H9 (cell line): Measurements from ENCODE around the gene SLC17A7. TPM values are rescaled to one million over a fixed set of nuclear protein-coding genes. Genes with fewer than 3 reads are reported as not detected.

Source experiments
- DNase-seq: peaks from one replicate; pipeline ENCODE4 v3.0.0-alpha.2; 2017
- H2AFZ ChIP-seq: one replicate; pipeline ENCODE4 v1.6.1; 2013; ENCODE audit warnings: mild to moderate bottlenecking, low read length, control low read depth, moderate library complexity
- H2AK5ac ChIP-seq: 2 replicates; pipeline ENCODE4 v1.6.1; 2013; ENCODE audit warnings: low read length, control low read depth, mixed read lengths; ENCODE audit not compliant: insufficient read length
- H2BK120ac ChIP-seq: one replicate; pipeline ENCODE4 v1.6.1; 2013; ENCODE audit warnings: low read depth, mild to moderate bottlenecking, low read length, control low read depth, inconsistent platforms; ENCODE audit not compliant: poor library complexity, severe bottlenecking
- H2BK12ac ChIP-seq: 2 replicates; pipeline ENCODE4 v1.6.1; 2013; ENCODE audit warnings: low read length, control low read depth, mixed read lengths, low read depth; ENCODE audit not compliant: insufficient read length
- H2BK15ac ChIP-seq: 2 replicates; pipeline ENCODE4 v1.6.1; 2013; ENCODE audit warnings: low read depth, low read length, control low read depth
- H2BK20ac ChIP-seq: one replicate; pipeline ENCODE4 v1.6.1; 2013; ENCODE audit warnings: low read depth, mild to moderate bottlenecking, low read length, control low read depth, inconsistent platforms; ENCODE audit not compliant: poor library complexity, severe bottlenecking
- H2BK5ac ChIP-seq: 2 replicates; pipeline ENCODE4 v1.6.1; 2013; ENCODE audit warnings: low read length, control low read depth, mixed read lengths; ENCODE audit not compliant: insufficient read length
- H3K14ac ChIP-seq: 2 replicates; pipeline ENCODE4 v1.6.1; 2013; ENCODE audit warnings: low read length, control low read depth; ENCODE audit not compliant: insufficient read depth
- H3K18ac ChIP-seq: 2 replicates; pipeline ENCODE4 v1.6.1; 2013; ENCODE audit warnings: low read depth, mild to moderate bottlenecking, mixed read lengths, low read length, control low read depth; ENCODE audit not compliant: insufficient read length
- H3K23ac ChIP-seq: 2 replicates; pipeline ENCODE4 v1.6.1; 2013; ENCODE audit warnings: low read length, control low read depth, mixed read lengths, low read depth; ENCODE audit not compliant: insufficient read length
- H3K23me2 ChIP-seq: 2 replicates; pipeline ENCODE4 v1.6.1; 2013; ENCODE audit warnings: low read depth, mild to moderate bottlenecking, mixed read lengths, low read length, control low read depth; ENCODE audit not compliant: insufficient read length, poor library complexity, severe bottlenecking
- H3K27ac ChIP-seq: 2 replicates; pipeline ENCODE4 v1.5.1; 2013; ENCODE audit warnings: low read length, control low read depth, mixed read lengths, low read depth; ENCODE audit not compliant: insufficient read length
- H3K27me3 ChIP-seq: 2 replicates; pipeline ENCODE4 v1.6.1; 2013; ENCODE audit warnings: low read length, control low read depth, inconsistent platforms; ENCODE audit not compliant: insufficient read depth
- H3K4ac ChIP-seq: 2 replicates; pipeline ENCODE4 v1.6.1; 2013; ENCODE audit warnings: low read depth, mild to moderate bottlenecking, control low read depth, inconsistent platforms, low read length, moderate library complexity
- H3K4me1 ChIP-seq: 2 replicates; pipeline ENCODE4 v1.6.1; 2013; ENCODE audit warnings: low read length, control low read depth, inconsistent platforms; ENCODE audit not compliant: insufficient read depth
- H3K4me2 ChIP-seq: 2 replicates; pipeline ENCODE4 v1.6.1; 2013; ENCODE audit warnings: low read length, control low read depth, mixed read lengths; ENCODE audit not compliant: insufficient read length, insufficient read depth
- H3K56ac ChIP-seq: 2 replicates; pipeline ENCODE4 v1.6.1; 2013; ENCODE audit warnings: low read depth, mild to moderate bottlenecking, mixed read lengths, low read length, control low read depth; ENCODE audit not compliant: insufficient read length
- H3K79me1 ChIP-seq: 2 replicates; pipeline ENCODE4 v1.6.1; 2013; ENCODE audit warnings: low read depth, mild to moderate bottlenecking, moderate library complexity, low read length, control low read depth, inconsistent platforms; ENCODE audit not compliant: insufficient read depth, poor library complexity, severe bottlenecking
- H3K79me2 ChIP-seq: 2 replicates; pipeline ENCODE4 v1.6.1; 2013; ENCODE audit warnings: low read length, control low read depth, inconsistent platforms; ENCODE audit not compliant: insufficient read depth
- H3K9ac ChIP-seq: 2 replicates; pipeline ENCODE4 v1.6.1; 2013; ENCODE audit warnings: low read length, control low read depth, mixed read lengths; ENCODE audit not compliant: insufficient read length; ENCODE audit errors: extremely low read depth
- H3K9me3 ChIP-seq: one replicate; pipeline ENCODE4 v1.6.1; 2013; ENCODE audit warnings: low read depth, low read length, inconsistent platforms; ENCODE audit not compliant: control insufficient read depth
- H3T11ph ChIP-seq: one replicate; pipeline ENCODE4 v1.6.1; 2013; ENCODE audit warnings: mild to moderate bottlenecking, low read length, control low read depth, inconsistent platforms
- H4K20me1 ChIP-seq: one replicate; pipeline ENCODE4 v1.6.1; 2013; ENCODE audit not compliant: control insufficient read depth, insufficient read length, insufficient read depth
- H4K5ac ChIP-seq: 2 replicates; pipeline ENCODE4 v1.6.1; 2013; ENCODE audit warnings: low read depth, mild to moderate bottlenecking, mixed read lengths, low read length, control low read depth; ENCODE audit not compliant: insufficient read length
- H4K8ac ChIP-seq: replicated peaks from 2 replicates; pipeline ENCODE4 v1.6.1; 2013; ENCODE audit warnings: low read length, control low read depth, mixed read lengths, low read depth; ENCODE audit not compliant: insufficient read length
- H4K91ac ChIP-seq: 2 replicates; pipeline ENCODE4 v1.6.1; 2013; ENCODE audit warnings: low read depth, mild to moderate bottlenecking, moderate library complexity, mixed read lengths, low read length, control low read depth; ENCODE audit not compliant: insufficient read length
- H3K27ac Mint-ChIP-seq, 3 experiments: 2 replicates in 2 of 3; 3 replicates in 1 of 3; pipeline ENCODE4 v1.8.0; 2020 to 2021; ENCODE audit warnings: mixed read lengths in 3 of 3, mild to moderate bottlenecking in 1 of 3, moderate library complexity in 1 of 3
- H3K27me3 Mint-ChIP-seq: 2 replicates; pipeline ENCODE4 v1.8.0; 2021; ENCODE audit warnings: low read depth, mild to moderate bottlenecking, moderate library complexity, mixed read lengths
- H3K36me3 Mint-ChIP-seq, 3 experiments: 2 replicates in 2 of 3; 3 replicates in 1 of 3; pipeline ENCODE4 v1.8.0; 2020 to 2021; ENCODE audit warnings: low read depth in 3 of 3, mixed read lengths in 3 of 3; ENCODE audit not compliant: insufficient read depth in 1 of 3
- H3K4me1 Mint-ChIP-seq, 2 experiments: 2 replicates each; pipeline ENCODE4 v1.8.0; 2020; ENCODE audit warnings: mixed read lengths in 2 of 2
- H3K4me3 Mint-ChIP-seq, 2 experiments: 2 replicates in 1 of 2; 3 replicates in 1 of 2; pipeline ENCODE4 v1.8.0; 2020 to 2021; ENCODE audit warnings: mild to moderate bottlenecking in 2 of 2, mixed read lengths in 2 of 2, moderate library complexity in 1 of 2
- H3K9me3 Mint-ChIP-seq, 2 experiments: 2 replicates in 1 of 2; 3 replicates in 1 of 2; pipeline ENCODE4 v1.8.0; 2020; ENCODE audit warnings: mild to moderate bottlenecking in 2 of 2, mixed read lengths in 2 of 2, moderate library complexity in 1 of 2
- WGBS: extraction: QIAGEN DNeasy Blood & Tissue Kit; methylation state at CpG from one replicate; pipeline ENCODE4 v1.1.7; 2013; ENCODE audit warnings: missing lambda C conversion rate, low lambda C conversion rate, mixed read lengths; ENCODE audit not compliant: insufficient read length; ENCODE audit errors: extremely low coverage; 5-methylcytosine and 5-hydroxymethylcytosine counted together
- total RNA-seq: library from RNA; stranded (reverse); gene quantifications from 2 replicates; pipeline ENCODE4 v1.2.1, GENCODE V29; 2021
- TF ChIP-seq, protein P1 (sequence below): fragments of 200-600 bp; sonication (generic); conservative IDR thresholded peaks from 3 replicates; pipeline ENCODE4 v1.8.0; 2021; ENCODE audit warnings: antibody characterized with exemption, mild to moderate bottlenecking

SLC17A7 gene
- total RNA-seq, 1 experiment from 2014 or later, result 1.3 TPM

DNA sequence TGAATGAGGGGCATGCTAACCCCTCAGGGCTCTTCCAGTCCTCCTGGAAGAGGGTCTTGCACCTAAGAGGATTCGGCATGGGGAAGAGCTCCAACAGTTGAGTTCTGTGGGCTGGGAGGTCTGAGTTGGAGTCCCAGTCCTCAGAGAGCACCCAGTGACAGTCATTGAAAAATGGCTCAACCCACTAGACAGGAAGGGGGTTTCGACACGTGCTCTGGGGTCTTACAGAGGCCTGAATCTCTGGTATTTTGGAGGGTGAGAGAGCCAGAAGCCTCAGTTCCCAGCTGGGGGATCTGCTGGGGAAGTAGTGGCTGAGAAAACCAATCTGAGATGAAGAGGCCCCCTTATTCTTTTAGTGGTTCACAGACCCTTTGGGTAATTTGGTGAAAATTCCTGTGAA lies 27.1 kb downstream of the SLC17A7 start:
- no peaks in the 10 kb centered on the region for H3K4me1 ChIP-seq
- no peak overlapping the region for H3K4me2 ChIP-seq

More for the DNA sequence above, 27.1 kb downstream of the SLC17A7 start:
- Histone ChIP-seq H2AK5ac (no peak overlapping the region), H3K23me2 (peaks cover 5% of the 10 kb centered on the region), H3K4ac (no peak overlapping the region), H3K79me1 (no peaks in the 10 kb centered on the region), H3K9ac (no peak overlapping the region), H3K27me3 (no peaks in the 10 kb centered on the region), H2BK15ac (no peak overlapping the region), H4K5ac (no peak overlapping the region), H4K8ac (no peak overlapping the region), H3K27ac (no peak overlapping the region), H4K20me1 (no peaks in the 10 kb centered on the region), H2BK120ac (no peak overlapping the region), H2BK12ac (no peak overlapping the region), H3T11ph (no peak overlapping the region), H2BK20ac (no peak overlapping the region), H3K9me3 (no peaks in the 10 kb centered on the region), H2BK5ac (no peak overlapping the region), H3K79me2 (no peaks in the 10 kb centered on the region), H2AFZ (no peak overlapping the region), H4K91ac (no peak overlapping the region), H3K56ac (no peak overlapping the region), H3K23ac (no peak overlapping the region), H3K14ac (no peak overlapping the region), H3K18ac (no peak overlapping the region)
- no peak for DNase-seq
- WGBS, result no CpG with 5 or more reads among the region's 3 CpGs
- Mint-ChIP-seq H3K27ac (peak overlapping the region in 1 of 3 experiments; percentile 48; a peak in 1 of 7 replicates), H3K4me1 (peaks cover 48 to 62% of the 10 kb centered on the region in 2 experiments), H3K27me3 (peaks cover 13% of the 10 kb centered on the region), H3K36me3 (no peaks in the 10 kb centered on the region; a peak in 1 of 7 replicates), H3K4me3 (no peak overlapping the region), H3K9me3 (no peaks in the 10 kb centered on the region; a peak in 1 of 5 replicates)
- TF ChIP-seq, protein P1, sequence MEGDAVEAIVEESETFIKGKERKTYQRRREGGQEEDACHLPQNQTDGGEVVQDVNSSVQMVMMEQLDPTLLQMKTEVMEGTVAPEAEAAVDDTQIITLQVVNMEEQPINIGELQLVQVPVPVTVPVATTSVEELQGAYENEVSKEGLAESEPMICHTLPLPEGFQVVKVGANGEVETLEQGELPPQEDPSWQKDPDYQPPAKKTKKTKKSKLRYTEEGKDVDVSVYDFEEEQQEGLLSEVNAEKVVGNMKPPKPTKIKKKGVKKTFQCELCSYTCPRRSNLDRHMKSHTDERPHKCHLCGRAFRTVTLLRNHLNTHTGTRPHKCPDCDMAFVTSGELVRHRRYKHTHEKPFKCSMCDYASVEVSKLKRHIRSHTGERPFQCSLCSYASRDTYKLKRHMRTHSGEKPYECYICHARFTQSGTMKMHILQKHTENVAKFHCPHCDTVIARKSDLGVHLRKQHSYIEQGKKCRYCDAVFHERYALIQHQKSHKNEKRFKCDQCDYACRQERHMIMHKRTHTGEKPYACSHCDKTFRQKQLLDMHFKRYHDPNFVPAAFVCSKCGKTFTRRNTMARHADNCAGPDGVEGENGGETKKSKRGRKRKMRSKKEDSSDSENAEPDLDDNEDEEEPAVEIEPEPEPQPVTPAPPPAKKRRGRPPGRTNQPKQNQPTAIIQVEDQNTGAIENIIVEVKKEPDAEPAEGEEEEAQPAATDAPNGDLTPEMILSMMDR, result no peak
